ENCODE data around the gene HNF4A.

Gene HNF4A

DNA sequence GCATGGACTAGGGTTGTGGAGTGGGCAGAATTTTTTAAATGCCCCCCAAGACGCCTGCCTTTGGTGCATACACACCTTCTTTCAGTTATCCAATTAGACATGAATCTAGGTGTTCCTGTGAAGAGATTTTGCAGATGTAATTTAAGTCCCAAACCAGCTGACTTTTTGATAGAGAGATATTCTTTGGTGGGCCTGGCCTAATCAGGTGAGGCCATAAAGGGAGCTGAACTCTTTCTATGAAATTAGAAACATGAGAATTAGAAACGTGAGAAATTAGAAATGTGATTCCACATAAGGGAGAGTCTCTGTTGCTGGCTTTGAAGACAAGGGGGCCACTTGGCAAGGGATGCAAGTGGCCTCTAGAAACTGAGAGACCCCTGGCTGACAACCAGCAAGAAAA, 83.8 kb downstream of the HNF4A start:
- CTCF ChIA-PET, result interaction anchor here (1.0 to 1.3 kb wide), 3 partner anchors 11 to 32 kb away, joined by 4 to 5 read pairs (median 4); no protein-coding TSS in a partner anchor
- POLR2A ChIA-PET, result no interaction called here
- H3K4me3 ChIP-seq (ENCODE audit: low read depth, low read length), result no peak overlapping the region
- no peak overlapping the region for H3K27ac ChIP-seq (ENCODE audit: extremely low read depth, low read depth, low read length)
- TF ChIP-seq ZNF10 (tag by site-specific recombination; IDR thresholded peaks at IDR 0.05) (peak; percentile 98), ZBTB17 (tag by site-specific recombination; IDR thresholded peaks at IDR 0.05) (no peak), GLIS2 (tag by site-specific recombination; IDR thresholded peaks at IDR 0.05) (no peak), FEZF1 (tag by site-specific recombination; IDR thresholded peaks at IDR 0.05) (no peak), ZNF621 (tag by site-specific recombination; IDR thresholded peaks at IDR 0.05) (no peak)
- TF ChIP-seq, protein P1, sequence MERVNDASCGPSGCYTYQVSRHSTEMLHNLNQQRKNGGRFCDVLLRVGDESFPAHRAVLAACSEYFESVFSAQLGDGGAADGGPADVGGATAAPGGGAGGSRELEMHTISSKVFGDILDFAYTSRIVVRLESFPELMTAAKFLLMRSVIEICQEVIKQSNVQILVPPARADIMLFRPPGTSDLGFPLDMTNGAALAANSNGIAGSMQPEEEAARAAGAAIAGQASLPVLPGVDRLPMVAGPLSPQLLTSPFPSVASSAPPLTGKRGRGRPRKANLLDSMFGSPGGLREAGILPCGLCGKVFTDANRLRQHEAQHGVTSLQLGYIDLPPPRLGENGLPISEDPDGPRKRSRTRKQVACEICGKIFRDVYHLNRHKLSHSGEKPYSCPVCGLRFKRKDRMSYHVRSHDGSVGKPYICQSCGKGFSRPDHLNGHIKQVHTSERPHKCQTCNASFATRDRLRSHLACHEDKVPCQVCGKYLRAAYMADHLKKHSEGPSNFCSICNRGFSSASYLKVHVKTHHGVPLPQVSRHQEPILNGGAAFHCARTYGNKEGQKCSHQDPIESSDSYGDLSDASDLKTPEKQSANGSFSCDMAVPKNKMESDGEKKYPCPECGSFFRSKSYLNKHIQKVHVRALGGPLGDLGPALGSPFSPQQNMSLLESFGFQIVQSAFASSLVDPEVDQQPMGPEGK (tag by site-specific recombination; IDR thresholded peaks at IDR 0.05), result no peak
- H3K9me3 ChIP-seq (ENCODE audit: control insufficient read depth, insufficient read depth, low read depth, low read length), result no peaks in the 10 kb centered on the region
- H3K36me3 ChIP-seq (ENCODE audit: control insufficient read depth in 2 of 2, insufficient read depth in 1 of 2, low read length in 2 of 2), result no peaks in the 10 kb centered on the region
- no peaks in the 10 kb centered on the region for H3K4me1 ChIP-seq (ENCODE audit: control insufficient read depth, insufficient read depth, low read length)

DNA sequence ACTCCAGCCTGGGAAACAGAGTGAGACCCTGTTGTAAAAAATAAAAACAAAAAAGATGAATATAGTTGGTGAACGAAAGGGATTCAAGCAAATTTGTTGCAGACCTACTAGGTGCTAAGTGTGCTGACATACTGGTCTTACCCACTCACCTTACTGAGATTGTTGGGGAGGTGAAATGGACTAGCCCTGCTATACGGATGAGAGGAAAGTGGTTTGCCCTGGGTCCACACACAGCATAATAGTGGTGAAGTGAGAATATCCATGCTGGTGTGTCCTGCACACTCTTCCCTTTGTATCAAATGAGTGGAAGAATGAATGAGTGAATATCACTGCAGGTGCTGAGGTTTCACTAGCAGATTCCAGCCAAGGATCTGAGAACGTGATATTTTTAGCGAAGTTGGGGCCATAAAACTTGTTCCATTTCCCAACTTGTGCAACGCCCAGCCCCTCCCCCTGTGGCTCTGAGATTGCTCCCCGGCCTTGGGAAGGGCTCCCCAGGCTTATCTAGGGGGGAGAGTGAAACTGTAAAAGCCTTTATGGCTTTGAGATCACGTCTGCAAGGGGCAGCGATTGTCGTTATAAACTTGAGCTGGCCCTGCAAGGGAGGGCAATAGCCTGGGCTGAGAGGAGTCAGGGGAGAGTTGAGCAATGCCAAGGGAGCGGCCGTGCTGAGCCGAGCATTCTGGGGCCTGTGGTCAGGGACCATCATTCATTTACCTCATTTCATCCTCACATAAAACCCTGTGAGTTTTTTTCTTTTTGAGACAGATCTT, 87.0 kb downstream of the HNF4A start:
- no peak overlapping the region for H3K27ac ChIP-seq (ENCODE audit: extremely low read depth, low read depth, low read length)
- H3K4me3 ChIP-seq (ENCODE audit: low read depth, low read length), result no peak overlapping the region
- H3K9me3 ChIP-seq (ENCODE audit: control insufficient read depth, insufficient read depth, low read depth, low read length), result no peaks in the 10 kb centered on the region
- ChIA-PET POLR2A (no interaction called here), CTCF (interaction anchor here (0.6 kb wide), 1 partner anchor 132 kb away, joined by 4 read pairs; no protein-coding TSS in a partner anchor)
- H3K4me1 ChIP-seq (ENCODE audit: control insufficient read depth, insufficient read depth, low read length), result no peaks in the 10 kb centered on the region
- no peaks in the 10 kb centered on the region for H3K36me3 ChIP-seq (ENCODE audit: control insufficient read depth in 2 of 2, insufficient read depth in 1 of 2, low read length in 2 of 2)
- TF ChIP-seq, protein P2, sequence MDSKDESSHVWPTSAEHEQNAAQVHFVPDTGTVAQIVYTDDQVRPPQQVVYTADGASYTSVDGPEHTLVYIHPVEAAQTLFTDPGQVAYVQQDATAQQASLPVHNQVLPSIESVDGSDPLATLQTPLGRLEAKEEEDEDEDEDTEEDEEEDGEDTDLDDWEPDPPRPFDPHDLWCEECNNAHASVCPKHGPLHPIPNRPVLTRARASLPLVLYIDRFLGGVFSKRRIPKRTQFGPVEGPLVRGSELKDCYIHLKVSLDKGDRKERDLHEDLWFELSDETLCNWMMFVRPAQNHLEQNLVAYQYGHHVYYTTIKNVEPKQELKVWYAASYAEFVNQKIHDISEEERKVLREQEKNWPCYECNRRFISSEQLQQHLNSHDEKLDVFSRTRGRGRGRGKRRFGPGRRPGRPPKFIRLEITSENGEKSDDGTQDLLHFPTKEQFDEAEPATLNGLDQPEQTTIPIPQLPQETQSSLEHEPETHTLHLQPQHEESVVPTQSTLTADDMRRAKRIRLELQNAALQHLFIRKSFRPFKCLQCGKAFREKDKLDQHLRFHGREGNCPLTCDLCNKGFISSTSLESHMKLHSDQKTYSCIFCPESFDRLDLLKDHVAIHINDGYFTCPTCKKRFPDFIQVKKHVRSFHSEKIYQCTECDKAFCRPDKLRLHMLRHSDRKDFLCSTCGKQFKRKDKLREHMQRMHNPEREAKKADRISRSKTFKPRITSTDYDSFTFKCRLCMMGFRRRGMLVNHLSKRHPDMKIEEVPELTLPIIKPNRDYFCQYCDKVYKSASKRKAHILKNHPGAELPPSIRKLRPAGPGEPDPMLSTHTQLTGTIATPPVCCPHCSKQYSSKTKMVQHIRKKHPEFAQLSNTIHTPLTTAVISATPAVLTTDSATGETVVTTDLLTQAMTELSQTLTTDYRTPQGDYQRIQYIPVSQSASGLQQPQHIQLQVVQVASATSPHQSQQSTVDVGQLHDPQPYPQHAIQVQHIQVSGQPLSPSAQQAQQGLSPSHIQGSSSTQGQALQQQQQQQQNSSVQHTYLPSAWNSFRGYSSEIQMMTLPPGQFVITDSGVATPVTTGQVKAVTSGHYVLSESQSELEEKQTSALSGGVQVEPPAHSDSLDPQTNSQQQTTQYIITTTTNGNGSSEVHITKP (tag by site-specific recombination; IDR thresholded peaks at IDR 0.05), result peak; percentile 61
- TF ChIP-seq, protein P3, sequence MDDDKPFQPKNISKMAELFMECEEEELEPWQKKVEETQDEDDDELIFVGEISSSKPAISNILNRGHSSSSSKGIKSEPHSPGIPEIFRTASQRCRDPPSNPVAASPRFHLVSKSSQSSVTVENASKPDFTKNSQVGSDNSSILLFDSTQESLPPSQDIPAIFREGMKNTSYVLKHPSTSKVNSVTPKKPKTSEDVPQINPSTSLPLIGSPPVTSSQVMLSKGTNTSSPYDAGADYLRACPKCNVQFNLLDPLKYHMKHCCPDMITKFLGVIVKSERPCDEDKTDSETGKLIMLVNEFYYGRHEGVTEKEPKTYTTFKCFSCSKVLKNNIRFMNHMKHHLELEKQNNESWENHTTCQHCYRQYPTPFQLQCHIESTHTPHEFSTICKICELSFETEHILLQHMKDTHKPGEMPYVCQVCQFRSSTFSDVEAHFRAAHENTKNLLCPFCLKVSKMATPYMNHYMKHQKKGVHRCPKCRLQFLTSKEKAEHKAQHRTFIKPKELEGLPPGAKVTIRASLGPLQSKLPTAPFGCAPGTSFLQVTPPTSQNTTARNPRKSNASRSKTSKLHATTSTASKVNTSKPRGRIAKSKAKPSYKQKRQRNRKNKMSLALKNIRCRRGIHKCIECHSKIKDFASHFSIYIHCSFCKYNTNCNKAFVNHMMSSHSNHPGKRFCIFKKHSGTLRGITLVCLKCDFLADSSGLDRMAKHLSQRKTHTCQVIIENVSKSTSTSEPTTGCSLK (tag by site-specific recombination; IDR thresholded peaks at IDR 0.05), result no peak
- TF ChIP-seq ZBTB48 (tag by site-specific recombination; IDR thresholded peaks at IDR 0.05), result peak; percentile 96

DNA sequence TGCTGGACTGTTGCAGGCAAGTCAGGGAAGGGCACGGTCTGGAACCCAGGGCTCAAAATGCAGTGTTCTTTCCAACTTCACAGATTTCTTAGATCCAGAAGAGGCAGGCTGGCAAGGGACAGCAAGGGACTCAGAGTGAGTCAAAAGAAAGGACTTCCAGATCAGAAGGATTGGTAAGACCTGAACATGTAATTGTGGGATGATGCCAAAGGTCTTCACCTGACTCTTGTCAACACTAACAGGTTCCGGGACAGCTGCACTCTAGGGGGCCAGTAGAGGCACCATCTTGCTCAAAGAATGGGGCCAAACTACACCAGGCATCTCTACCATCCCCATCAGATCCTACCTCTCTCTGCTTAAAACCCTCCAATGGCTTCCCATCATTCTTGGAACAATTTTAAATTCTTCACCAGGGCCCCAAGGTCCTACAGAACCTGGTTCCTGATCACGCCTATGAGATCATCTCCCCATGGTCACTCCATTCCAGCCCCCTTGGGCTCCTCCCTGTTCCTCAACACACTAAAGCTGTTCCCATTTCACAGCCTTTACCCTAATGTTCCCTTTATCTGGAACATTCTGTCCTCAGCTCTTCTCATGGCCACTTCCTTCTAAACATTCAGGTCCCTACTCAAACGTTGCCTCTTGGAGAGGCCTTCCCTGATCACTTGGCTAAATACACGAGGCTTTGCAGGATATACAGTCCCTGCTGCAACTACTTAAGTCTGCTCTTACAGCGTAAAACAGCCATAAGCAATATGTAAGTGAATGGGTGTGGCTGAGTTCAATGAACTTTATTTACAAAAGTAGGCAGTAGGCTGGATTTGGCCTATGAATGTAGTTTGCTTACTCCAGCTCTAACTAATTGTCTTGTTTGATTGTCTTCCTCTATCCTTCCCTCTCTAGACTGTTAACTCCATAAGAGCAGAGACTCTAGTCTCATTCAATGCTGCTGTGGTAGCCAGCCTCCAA, 90.5 kb downstream of the HNF4A start:
- POLR2A ChIA-PET, result no interaction called here
- CTCF ChIA-PET, result no interaction called here
- Histone ChIP-seq H3K27ac (ENCODE audit: extremely low read depth, low read depth, low read length) (no peak overlapping the region), H3K36me3 (ENCODE audit: control insufficient read depth in 2 of 2, insufficient read depth in 1 of 2, low read length in 2 of 2) (no peaks in the 10 kb centered on the region), H3K9me3 (ENCODE audit: control insufficient read depth, insufficient read depth, low read depth, low read length) (no peaks in the 10 kb centered on the region), H3K4me3 (ENCODE audit: low read depth, low read length) (no peak overlapping the region), H3K4me1 (ENCODE audit: control insufficient read depth, insufficient read depth, low read length) (no peaks in the 10 kb centered on the region)
- TF ChIP-seq, protein P4, sequence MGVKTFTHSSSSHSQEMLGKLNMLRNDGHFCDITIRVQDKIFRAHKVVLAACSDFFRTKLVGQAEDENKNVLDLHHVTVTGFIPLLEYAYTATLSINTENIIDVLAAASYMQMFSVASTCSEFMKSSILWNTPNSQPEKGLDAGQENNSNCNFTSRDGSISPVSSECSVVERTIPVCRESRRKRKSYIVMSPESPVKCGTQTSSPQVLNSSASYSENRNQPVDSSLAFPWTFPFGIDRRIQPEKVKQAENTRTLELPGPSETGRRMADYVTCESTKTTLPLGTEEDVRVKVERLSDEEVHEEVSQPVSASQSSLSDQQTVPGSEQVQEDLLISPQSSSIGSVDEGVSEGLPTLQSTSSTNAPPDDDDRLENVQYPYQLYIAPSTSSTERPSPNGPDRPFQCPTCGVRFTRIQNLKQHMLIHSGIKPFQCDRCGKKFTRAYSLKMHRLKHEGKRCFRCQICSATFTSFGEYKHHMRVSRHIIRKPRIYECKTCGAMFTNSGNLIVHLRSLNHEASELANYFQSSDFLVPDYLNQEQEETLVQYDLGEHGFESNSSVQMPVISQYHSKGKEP (tag by site-specific recombination; IDR thresholded peaks at IDR 0.05), result no peak
- TF ChIP-seq HOXA7 (CRISPR knock-in tag; IDR thresholded peaks at IDR 0.05; ENCODE audit: borderline replicate concordance) (no peak), ZNF514 (tag by site-specific recombination; IDR thresholded peaks at IDR 0.05) (no peak)
- TF ChIP-seq, protein P5, sequence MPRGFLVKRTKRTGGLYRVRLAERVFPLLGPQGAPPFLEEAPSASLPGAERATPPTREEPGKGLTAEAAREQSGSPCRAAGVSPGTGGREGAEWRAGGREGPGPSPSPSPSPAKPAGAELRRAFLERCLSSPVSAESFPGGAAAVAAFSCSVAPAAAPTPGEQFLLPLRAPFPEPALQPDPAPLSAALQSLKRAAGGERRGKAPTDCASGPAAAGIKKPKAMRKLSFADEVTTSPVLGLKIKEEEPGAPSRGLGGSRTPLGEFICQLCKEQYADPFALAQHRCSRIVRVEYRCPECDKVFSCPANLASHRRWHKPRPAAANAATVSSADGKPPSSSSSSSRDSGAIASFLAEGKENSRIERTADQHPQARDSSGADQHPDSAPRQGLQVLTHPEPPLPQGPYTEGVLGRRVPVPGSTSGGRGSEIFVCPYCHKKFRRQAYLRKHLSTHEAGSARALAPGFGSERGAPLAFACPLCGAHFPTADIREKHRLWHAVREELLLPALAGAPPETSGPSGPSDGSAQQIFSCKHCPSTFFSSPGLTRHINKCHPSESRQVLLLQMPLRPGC (tag by site-specific recombination; IDR thresholded peaks at IDR 0.05), result no peak
- TF ChIP-seq, protein P6, sequence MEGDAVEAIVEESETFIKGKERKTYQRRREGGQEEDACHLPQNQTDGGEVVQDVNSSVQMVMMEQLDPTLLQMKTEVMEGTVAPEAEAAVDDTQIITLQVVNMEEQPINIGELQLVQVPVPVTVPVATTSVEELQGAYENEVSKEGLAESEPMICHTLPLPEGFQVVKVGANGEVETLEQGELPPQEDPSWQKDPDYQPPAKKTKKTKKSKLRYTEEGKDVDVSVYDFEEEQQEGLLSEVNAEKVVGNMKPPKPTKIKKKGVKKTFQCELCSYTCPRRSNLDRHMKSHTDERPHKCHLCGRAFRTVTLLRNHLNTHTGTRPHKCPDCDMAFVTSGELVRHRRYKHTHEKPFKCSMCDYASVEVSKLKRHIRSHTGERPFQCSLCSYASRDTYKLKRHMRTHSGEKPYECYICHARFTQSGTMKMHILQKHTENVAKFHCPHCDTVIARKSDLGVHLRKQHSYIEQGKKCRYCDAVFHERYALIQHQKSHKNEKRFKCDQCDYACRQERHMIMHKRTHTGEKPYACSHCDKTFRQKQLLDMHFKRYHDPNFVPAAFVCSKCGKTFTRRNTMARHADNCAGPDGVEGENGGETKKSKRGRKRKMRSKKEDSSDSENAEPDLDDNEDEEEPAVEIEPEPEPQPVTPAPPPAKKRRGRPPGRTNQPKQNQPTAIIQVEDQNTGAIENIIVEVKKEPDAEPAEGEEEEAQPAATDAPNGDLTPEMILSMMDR (tag by site-specific recombination; IDR thresholded peaks at IDR 0.05), result no peak
